ENCODE results near the gene ZNF423. TPM values are rescaled to one million over a fixed set of nuclear protein-coding genes. Genes with fewer than 3 reads are reported as not detected.

The ZNF423 gene
- total RNA-seq, 1 experiment from 2014 or later: 0.20 TPM

DNA sequence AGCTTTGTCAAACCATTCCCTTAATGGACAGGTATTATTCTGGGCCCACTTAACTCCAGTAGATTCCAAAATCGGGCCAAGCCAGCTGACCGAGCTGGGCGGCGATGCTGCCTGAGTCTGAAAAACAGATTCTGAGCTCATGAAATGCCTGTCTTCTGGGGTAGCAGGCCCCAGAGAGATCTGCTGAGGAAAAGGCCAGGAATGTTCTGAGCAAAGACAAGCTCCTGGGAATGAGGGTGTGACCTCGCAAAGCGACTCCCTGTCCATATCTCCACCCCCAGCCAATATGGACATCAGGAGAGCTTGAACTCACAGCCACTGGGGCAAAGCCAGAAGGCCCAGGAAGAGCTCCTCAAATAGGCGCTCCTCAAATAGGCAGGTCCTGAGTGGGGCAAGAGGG, 23.7 kb downstream of the ZNF423 start:
- Histone ChIP-seq H3K9me3 (no peaks in the 10 kb centered on the region), H3K27me3 (replicated peaks; ENCODE audit: control insufficient read depth, insufficient read depth, low read length) (0 out of 2 replicates have a peak, but pooled peaks cover 1% of the 10 kb centered on the region), H3K36me3 (ENCODE audit: control insufficient read depth, insufficient read depth, low read length) (no peaks in the 10 kb centered on the region), H3K4me1 (no peaks in the 10 kb centered on the region), H3K4me3 (ENCODE audit: low read depth, low read length) (no peak overlapping the region)
- TF ChIP-seq, protein P1, sequence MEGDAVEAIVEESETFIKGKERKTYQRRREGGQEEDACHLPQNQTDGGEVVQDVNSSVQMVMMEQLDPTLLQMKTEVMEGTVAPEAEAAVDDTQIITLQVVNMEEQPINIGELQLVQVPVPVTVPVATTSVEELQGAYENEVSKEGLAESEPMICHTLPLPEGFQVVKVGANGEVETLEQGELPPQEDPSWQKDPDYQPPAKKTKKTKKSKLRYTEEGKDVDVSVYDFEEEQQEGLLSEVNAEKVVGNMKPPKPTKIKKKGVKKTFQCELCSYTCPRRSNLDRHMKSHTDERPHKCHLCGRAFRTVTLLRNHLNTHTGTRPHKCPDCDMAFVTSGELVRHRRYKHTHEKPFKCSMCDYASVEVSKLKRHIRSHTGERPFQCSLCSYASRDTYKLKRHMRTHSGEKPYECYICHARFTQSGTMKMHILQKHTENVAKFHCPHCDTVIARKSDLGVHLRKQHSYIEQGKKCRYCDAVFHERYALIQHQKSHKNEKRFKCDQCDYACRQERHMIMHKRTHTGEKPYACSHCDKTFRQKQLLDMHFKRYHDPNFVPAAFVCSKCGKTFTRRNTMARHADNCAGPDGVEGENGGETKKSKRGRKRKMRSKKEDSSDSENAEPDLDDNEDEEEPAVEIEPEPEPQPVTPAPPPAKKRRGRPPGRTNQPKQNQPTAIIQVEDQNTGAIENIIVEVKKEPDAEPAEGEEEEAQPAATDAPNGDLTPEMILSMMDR (IDR thresholded peaks at IDR 0.05; ENCODE audit: insufficient read depth in 1 of 2, low read depth in 1 of 2, low read length in 1 of 2, severe bottlenecking in 1 of 2, unreplicated experiment in 1 of 2): no peak
- ChIA-PET POLR2A (no interaction called here), CTCF (interaction anchor here (0.7 kb wide), 2 partner anchors 25 to 73 kb away, joined by 3 to 4 read pairs; no protein-coding TSS in a partner anchor)
- intact Hi-C loops (cut with micrococcal nuclease; ENCODE audit: unreplicated experiment): no loop called here
- no peaks in the 10 kb centered on the region for H3K4me1 Mint-ChIP-seq (ENCODE audit: low read depth, unreplicated experiment)
- H3K36me3 Mint-ChIP-seq (ENCODE audit: insufficient read depth, unreplicated experiment): no peaks in the 10 kb centered on the region
- H3K27ac Mint-ChIP-seq (ENCODE audit: unreplicated experiment): no peak overlapping the region
- no peak overlapping the region for H3K4me3 Mint-ChIP-seq (ENCODE audit: unreplicated experiment)
- no peak for DNase-seq
- BruUV-seq (replicated peaks): no TSS peak
- peaks cover 6% of the 10 kb centered on the region for H3K27me3 Mint-ChIP-seq (ENCODE audit: insufficient read depth, unreplicated experiment)
- H3K9me3 Mint-ChIP-seq (ENCODE audit: unreplicated experiment): no peaks in the 10 kb centered on the region

DNA sequence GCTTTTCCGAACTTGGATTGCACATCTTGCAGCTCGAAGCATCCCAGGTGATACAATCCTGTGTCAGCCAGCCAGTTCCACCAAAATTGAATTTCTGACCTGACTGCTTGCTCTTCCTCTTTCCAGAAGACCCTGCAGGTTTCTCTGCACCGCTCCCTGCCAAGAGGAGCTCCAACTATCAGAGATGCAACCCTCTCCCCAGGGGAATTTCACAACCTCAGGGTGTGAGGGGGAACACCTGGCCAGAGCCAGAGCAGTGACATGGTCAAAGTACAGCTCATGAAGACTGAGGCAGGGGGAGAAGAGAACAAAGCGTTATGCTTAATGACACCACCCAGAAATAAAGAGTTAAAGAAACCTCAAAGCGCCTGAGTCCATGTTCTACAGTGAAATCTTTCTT, 25.0 kb downstream of the ZNF423 start:
- intact Hi-C loops (cut with micrococcal nuclease; ENCODE audit: unreplicated experiment): no loop called here
- H3K4me1 ChIP-seq: no peaks in the 10 kb centered on the region
- H3K27me3 Mint-ChIP-seq (ENCODE audit: insufficient read depth, unreplicated experiment): peaks cover 8% of the 10 kb centered on the region
- ChIA-PET POLR2A (no interaction called here), CTCF (no interaction called here)
- no peak overlapping the region for H3K27ac Mint-ChIP-seq (ENCODE audit: unreplicated experiment)
- H3K36me3 ChIP-seq (ENCODE audit: control insufficient read depth, insufficient read depth, low read length): no peaks in the 10 kb centered on the region
- no peaks in the 10 kb centered on the region for H3K9me3 Mint-ChIP-seq (ENCODE audit: unreplicated experiment)
- H3K36me3 Mint-ChIP-seq (ENCODE audit: insufficient read depth, unreplicated experiment): no peaks in the 10 kb centered on the region
- no TSS peak for BruUV-seq (replicated peaks)
- 0 out of 2 replicates have a peak, but pooled peaks cover 1% of the 10 kb centered on the region for H3K27me3 ChIP-seq (replicated peaks; ENCODE audit: control insufficient read depth, insufficient read depth, low read length)
- no peak overlapping the region for H3K4me3 Mint-ChIP-seq (ENCODE audit: unreplicated experiment)
- TF ChIP-seq, protein P1 (IDR thresholded peaks at IDR 0.05; ENCODE audit: insufficient read depth in 1 of 2, low read depth in 1 of 2, low read length in 1 of 2, severe bottlenecking in 1 of 2, unreplicated experiment in 1 of 2): no peak
- no peaks in the 10 kb centered on the region for H3K4me1 Mint-ChIP-seq (ENCODE audit: low read depth, unreplicated experiment)
- DNase-seq: no peak
- H3K9me3 ChIP-seq: no peaks in the 10 kb centered on the region
- no peak overlapping the region for H3K4me3 ChIP-seq (ENCODE audit: low read depth, low read length)

DNA sequence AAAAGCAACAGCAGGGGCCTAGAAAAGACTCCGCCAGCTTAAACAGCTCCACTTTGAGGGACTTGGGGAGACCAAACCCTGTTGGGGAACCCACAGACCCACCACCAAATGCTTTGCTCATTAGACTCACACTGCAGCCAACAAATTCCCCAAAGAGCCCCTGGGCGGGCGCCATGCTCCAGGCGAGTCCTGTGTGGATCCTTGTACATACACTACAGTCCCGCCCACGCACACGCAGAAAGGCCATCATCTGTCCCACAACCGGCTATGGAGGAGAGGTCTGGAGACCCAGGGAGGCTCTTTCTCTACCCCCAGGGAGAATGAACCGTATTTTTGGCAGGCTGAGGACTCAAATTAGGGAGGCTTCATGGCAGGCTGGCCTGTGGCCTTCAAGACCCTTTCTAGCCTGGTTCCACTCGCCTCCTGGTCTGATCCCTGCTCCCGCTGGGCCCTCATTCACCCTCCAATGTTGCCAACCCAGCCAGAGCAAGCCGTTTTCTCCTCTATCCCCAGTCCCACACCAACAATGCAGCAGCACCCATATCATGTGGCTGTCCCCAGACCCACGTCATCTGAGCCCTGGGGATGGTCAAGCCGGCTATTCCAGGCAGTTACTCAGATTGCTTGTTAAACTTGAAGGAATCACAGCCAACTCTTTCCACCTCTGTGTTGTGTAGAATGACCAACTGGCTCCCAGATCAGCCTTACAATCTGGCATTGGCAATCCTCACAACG, 27.2 kb downstream of the ZNF423 start:
- TF ChIP-seq, protein P1 (IDR thresholded peaks at IDR 0.05; ENCODE audit: insufficient read depth in 1 of 2, low read depth in 1 of 2, low read length in 1 of 2, severe bottlenecking in 1 of 2, unreplicated experiment in 1 of 2): no peak
- CTCF ChIA-PET: no interaction called here
- Mint-ChIP-seq H3K27ac (ENCODE audit: unreplicated experiment) (no peak overlapping the region), H3K4me3 (ENCODE audit: unreplicated experiment) (no peak overlapping the region), H3K27me3 (ENCODE audit: insufficient read depth, unreplicated experiment) (peaks cover 16% of the 10 kb centered on the region), H3K9me3 (ENCODE audit: unreplicated experiment) (no peaks in the 10 kb centered on the region), H3K4me1 (ENCODE audit: low read depth, unreplicated experiment) (no peaks in the 10 kb centered on the region), H3K36me3 (ENCODE audit: insufficient read depth, unreplicated experiment) (no peaks in the 10 kb centered on the region)
- POLR2A ChIA-PET: no interaction called here
- intact Hi-C loops (cut with micrococcal nuclease; ENCODE audit: unreplicated experiment): no loop called here
- H3K4me3 ChIP-seq (ENCODE audit: low read depth, low read length): no peak overlapping the region
- 0 out of 2 replicates have a peak, but pooled peaks cover 1% of the 10 kb centered on the region for H3K27me3 ChIP-seq (replicated peaks; ENCODE audit: control insufficient read depth, insufficient read depth, low read length)
- H3K36me3 ChIP-seq (ENCODE audit: control insufficient read depth, insufficient read depth, low read length): no peaks in the 10 kb centered on the region
- BruUV-seq (replicated peaks): no TSS peak
- no peaks in the 10 kb centered on the region for H3K9me3 ChIP-seq
- no peaks in the 10 kb centered on the region for H3K4me1 ChIP-seq
- no peak for DNase-seq
